Caki2 (cell line): ENCODE measurements around the gene CKAP2. TPM values are rescaled to one million over a fixed set of nuclear protein-coding genes. Genes with fewer than 3 reads are reported as not detected.
A peak's percentile ranks its signal among the peaks of the same experiment; 100 is the strongest.
"Not testable (repeated sequence)": the region's sequence is repeated elsewhere in the genome, so short reads cannot be mapped to it uniquely, and the experiment has no call there.

Source experiments
- DNase-seq: peaks from one replicate; pipeline ENCODE4 v3.0.0-alpha.2; 2015; ENCODE audit warnings: low read depth
- in situ Hi-C: cut with HindIII; loops from 2 replicates; pipeline ENCODE4 v1.10.0; 2016; ENCODE audit warnings: low sequenced_read_pairs, low pct_unique_long_range_greater_than_20kb, mixed read lengths
- total RNA-seq: library from RNA; depleted of rRNA; stranded (reverse); fragments of >200 nt; shearing (Covaris generic); gene quantifications from 2 replicates; pipeline ENCODE4 v1.2.3, GENCODE V29; 2014; ENCODE audit warnings: low replicate concordance; rRNA removed

The CKAP2 gene, protein sequence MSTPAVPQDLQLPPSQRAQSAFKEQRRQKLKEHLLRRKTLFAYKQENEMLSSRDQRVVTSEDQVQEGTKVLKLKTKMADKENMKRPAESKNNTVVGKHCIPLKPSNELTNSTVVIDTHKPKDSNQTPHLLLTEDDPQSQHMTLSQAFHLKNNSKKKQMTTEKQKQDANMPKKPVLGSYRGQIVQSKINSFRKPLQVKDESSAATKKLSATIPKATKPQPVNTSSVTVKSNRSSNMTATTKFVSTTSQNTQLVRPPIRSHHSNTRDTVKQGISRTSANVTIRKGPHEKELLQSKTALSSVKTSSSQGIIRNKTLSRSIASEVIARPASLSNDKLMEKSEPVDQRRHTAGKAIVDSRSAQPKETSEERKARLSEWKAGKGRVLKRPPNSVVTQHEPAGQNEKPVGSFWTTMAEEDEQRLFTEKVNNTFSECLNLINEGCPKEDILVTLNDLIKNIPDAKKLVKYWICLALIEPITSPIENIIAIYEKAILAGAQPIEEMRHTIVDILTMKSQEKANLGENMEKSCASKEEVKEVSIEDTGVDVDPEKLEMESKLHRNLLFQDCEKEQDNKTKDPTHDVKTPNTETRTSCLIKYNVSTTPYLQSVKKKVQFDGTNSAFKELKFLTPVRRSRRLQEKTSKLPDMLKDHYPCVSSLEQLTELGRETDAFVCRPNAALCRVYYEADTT
- total RNA-seq, result 24.1 and 26.5 TPM in 2 replicates

DNA sequence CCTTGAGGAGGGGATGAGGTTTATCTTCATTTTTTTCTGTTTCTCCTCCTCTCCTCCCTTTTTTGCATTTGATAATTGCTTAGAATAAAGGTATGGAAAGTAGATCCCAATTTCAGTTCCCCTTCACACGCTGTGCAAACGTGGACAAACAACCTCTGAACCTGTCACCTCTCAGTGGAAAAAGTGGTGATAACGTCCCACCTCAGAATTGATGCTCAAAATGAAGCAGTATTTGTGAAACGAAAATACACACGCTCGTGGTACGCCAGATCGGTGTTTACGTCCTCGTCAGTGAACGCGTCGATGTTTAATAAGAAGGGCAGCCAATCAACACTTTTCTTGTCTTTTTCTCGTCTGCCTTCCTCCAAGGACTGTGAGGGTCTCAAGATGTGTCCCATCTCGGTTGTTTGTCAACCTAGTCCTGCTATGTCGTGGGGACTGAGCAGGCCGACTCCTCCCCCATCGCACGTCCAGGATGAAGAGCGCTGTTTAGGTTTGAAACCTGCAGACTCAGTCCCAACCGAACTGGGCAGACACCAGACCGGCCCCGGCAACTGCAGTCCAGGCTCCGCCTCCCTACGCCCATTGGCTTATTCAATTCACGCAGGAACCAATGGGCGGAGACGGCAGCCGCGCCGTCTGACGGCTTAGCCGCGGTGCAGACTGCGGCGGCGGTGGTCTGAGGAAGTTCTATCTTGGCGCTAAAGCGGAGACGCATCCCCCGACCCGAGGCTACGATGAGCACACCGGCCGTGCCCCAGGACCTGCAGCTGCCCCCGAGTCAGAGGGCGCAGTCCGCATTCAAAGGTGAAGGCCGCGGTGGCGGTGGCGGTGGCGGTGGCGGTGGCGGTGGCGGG, at the start of gene CKAP2:
CKAP2 (plus strand) TSS at position 659 of the 857 bp plus-strand sequence; CDS start at position 738, 79 bp downstream.
- DNase-seq, result peak; percentile 91
- in situ Hi-C loops, result no loop called here

DNA sequence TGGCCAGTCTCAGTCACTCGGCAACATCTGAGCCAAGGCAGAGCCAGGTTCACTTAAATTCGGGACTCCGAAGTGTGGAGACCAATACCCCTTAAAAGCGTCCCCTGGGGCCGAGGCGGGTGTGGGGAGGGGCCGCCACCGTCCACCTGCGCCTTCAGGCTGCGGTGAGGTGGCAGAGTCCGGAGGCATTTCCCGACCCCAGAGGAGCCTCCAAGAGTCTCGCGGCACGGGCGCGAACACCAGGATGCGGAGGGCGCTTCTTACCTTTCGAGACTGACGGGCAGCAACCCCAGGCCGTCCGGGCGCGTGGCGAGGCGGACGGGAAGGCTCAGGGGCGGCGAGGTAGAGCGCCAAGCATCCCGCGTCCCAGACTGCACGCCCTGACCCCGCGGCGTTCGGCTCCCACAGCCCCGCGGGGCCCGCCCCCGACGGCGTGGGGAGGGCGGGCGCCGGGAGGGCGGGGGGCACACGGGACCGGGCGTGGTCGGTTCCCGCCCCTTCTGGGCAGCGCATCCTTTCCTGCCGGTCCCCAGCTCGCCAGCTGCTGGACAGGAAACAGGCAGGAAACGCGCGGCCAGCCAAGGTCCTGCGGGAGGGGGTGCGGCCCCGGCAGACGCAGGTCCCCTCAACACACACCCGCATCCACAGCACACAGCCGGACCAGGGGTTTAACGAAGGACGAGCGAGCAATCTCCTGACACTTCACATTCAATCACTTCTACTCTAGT, 49.3 kb upstream of the CKAP2 start, which contains the start of gene THSD1:
THSD1 (minus strand) TSS at position 406 of the 728 bp plus-strand sequence. CDS start 3,572 bp downstream, outside the sequence.
- in situ Hi-C loops, result no loop called here
- peak; percentile 66 for DNase-seq

DNA sequence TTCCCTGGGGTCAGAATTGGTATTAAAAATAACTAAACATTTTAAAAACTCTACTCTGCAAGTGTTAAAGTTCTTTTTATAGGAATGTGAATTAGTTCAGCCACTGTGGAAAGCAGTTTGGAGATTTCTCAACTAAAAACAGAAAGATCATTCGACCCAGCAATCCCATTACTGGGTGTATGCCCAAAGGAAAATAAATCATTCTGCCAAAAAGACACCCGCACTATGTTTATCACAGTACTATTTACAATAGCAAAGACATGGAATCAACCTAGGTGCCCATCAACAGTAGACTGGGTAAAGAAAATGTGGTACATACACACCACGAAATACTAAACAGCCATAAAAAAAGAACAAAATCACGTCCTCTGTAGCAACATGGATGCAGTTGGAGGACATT, 48.6 kb upstream of the CKAP2 start:
- in situ Hi-C loops, result no loop called here
- DNase-seq, result no peak

DNA sequence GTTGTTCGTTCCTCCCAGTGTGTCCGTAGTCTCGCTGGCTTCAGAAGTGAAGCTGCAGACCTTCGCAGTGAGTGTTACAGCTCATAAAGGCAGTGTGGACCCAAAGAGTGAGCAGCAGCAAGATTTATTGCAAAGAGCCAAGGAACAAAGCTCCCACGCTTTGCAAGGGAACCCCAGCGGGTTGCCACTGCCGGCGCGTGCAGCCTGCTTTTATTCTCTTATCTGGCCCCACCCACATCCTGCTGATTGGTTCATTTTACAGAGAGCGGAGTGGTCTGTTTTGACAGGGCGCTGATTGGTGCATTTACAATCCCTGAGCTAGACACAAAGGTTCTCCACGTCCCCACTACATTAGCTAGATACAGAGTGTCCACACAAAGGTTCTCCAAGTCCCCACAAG, 47.8 kb upstream of the CKAP2 start:
- in situ Hi-C loops, DNase-seq: not testable (repeated sequence)

DNA sequence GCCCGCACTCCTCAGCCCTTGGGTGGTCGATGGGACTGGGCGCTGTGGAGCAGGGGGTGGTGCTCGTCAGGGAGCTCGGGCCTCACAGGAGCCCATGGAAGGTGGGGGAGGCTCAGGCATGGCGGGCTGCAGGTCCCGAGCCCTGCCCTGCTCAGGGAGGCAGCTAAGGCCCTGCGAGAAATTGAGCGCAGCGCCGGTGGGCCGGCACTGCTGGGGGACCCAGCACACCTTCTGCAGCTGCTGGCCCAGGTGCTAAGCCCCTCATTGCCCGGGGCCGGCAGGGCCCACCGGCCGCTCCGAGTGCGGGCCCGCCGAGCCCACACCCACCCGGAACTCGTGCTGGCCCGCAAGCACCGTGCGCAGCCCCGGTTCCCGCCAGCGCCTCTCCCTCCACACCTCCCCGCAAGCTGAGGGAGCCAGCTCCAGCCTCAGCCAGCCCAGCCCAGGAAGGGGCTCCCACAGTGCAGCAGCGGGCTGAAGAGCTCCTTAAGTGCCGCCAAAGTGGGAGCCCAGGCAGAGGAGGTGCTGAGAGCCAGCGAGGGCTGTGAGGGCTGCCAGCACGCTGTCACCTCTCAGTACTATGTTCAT, 47.1 kb upstream of the CKAP2 start:
- DNase-seq, in situ Hi-C loops: not testable (repeated sequence)

DNA sequence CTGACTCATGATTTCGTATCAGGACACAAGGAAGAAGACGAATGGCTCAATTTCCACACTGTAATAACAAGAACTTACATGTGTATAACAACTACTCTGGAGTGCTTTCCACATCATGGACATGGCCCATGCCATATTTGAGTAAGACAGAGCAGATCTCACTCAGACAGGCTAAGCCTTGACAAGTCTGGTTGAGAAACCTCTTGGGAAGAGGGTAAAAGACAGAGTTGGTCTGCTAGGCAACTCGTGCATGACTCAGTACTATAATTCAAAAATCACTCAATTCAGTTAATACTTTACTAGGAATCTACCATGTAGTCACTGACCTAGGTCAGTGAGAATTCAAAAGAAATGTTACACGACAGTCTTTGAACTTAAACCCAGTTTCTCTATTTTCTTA, 43.6 kb upstream of the CKAP2 start:
- peak; percentile 85 for DNase-seq
- in situ Hi-C loops, result no loop called here

DNA sequence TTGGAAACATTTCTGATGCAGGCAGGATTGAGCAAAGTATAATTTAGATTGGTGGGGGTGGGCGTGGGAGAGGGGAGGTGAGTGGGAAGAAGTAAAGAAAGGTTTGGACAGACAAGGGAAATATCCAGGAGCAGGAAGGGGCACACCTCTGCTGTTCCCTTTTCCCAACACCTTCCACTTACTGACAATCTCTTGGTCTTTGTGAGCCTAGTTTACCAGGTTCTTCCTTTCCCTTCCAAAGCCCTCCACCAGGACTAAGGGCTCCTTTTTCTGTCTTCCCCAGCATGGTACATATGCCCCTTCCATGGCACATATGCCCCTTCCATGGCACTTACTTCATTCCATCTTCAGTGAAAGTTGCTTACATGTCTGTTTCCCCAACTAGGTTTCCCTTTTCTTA, 43.1 kb upstream of the CKAP2 start:
- in situ Hi-C loops, result no loop called here
- no peak for DNase-seq

DNA sequence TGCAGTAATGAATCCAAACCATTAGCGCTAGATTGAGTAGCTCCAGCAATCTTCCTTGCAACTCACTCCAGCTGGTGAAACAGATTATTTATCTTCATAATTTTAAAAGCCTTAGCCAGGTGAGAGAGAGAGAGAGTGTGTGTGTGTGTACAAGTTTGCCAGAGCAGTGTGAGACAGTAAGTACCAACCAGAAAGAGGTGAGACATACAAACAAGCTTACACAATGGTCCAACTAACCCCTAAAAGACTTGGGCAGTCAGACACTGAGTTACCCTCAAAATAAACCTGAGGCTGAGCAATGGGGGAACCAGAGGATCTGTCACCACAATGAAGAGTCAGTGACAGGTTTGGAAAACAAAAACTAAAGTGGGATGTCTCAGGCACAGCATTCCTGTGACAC, 41.2 kb upstream of the CKAP2 start:
- no peak for DNase-seq
- in situ Hi-C loops, result no loop called here

DNA sequence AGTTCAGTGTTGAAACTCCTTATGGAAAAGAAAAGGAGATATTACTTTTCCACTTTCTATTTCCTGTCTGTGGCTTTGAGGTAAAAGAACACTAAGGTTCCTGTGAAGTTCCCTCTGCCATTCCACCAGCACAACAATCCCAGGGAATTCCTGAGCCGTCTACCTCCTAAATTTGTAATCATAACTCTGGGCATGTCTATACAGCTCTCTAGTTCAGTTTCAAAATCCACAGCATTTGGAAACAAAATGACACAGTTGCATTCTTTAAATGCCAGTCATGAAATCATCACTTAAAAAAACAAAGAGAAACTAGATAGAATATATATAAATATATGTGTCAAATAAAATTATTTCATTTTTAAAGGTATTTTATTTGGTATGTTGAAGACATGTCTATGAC, 40.3 kb upstream of the CKAP2 start:
- in situ Hi-C loops, result no loop called here
- DNase-seq, result no peak

DNA sequence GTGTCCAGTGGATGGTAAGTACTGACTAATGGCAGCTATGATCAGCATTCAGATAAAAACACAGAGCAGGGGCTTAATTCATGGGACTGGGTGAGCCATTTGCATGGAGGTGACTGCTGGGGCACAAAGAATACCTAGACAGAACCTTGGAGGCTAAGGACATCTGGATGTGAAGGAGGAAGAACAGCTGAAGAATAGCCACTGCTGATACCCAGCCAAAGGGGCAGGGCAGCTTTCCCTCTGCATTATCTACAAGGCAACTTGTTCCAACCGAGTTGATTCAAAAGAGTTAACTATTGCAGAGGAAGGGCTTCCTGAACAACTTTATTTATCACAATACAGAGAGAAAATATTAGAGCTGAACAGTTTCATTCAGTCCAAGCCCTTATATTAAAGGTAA, 36.2 kb upstream of the CKAP2 start:
- DNase-seq, result no peak
- in situ Hi-C loops, result no loop called here

DNA sequence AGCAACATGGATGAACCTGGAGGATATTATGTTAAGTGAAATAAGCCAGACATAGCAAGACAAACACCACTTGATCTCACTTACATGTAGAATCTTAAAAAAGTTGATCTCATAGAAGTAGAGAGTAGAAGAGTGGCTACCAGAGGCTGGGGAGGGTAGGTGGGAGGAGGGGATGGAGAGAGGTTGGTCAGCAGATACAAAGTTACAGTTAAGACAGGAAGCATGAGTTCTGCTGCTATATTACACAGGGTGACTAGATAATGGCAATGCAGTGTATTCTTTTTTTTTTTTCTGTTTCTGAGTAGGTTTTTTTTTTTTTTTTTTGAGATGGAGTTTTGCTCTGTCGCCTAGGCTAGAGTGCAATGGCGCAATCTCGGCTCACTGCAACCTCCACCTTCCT, 34.1 kb upstream of the CKAP2 start:
- no peak for DNase-seq
- in situ Hi-C loops, result no loop called here

DNA sequence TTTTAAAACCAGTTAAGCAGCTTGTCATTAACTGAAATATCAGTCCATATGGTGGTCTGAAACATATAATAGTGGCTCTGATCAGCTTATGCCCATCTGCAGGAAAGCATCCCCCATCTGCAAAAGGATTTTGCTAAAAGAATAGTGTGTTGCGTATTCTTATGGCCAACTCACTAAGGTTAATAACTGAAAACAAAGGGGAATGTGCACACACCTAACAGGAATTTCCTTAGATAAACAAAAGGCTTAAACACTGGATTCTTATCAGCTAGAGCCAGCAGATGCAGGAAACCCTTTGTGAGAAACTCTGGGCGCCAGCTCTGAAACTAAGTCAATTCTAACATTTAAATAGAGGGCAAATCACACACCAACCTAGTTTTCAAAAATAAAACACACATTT, 27.0 kb upstream of the CKAP2 start:
- peak; percentile 25 for DNase-seq
- in situ Hi-C loops, result no loop called here

DNA sequence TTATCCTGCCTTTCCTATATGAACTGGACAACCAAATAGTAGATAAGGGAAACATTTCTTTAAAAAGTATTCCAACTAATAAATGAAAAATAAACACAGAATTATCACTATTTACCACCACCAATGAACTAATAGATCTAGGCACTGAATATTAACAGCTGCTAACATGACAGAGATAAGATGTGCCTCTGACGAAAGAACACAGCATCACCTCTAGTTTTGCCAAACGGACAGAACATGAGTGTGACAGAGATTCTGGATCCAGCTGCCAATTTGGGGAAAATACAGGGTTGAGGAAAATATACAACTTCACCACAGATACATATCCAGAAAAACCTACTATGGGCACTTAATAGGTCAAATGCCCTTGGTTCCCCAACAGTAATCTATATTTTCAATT, 22.8 kb upstream of the CKAP2 start:
- DNase-seq, result no peak
- in situ Hi-C loops, result no loop called here

DNA sequence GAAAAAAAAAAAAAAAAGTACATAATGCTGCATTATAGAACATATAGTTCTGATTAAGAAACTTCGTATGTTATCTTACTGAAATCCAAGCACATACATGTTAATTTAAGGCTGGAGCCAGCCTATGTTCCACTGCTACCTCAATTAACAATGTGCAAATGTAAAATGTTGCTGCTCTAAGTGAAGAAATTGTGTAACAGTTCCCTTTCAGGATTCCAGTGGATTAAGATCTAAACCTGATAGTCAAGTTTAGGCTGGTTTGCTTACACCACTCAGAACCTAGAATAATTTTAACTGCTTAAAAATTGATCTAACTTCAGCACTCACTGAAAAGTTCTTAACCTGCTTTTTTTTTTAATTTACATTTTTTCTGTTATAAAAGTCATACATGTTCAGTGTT, 9.0 kb upstream of the CKAP2 start:
- no peak for DNase-seq
- in situ Hi-C loops, result no loop called here

DNA sequence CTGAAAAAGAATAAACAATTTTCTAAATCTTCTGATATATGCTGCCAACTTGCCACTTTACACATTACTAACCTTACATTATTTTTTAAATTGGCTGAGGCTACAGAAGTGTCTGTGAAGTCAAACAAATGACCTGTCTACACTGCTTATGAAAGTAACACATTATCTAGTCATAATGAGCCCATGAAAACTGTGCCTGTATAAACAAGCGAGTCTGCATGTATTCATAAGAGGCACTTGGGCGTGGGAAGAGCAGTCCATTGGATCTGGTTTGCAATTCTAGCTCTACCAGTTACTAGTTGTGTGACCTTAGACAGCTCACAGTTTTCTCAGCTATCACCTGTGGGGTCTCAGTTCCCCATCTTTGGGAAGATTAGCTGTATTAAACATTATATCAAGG, 7.9 kb upstream of the CKAP2 start:
- in situ Hi-C loops, result no loop called here

DNA sequence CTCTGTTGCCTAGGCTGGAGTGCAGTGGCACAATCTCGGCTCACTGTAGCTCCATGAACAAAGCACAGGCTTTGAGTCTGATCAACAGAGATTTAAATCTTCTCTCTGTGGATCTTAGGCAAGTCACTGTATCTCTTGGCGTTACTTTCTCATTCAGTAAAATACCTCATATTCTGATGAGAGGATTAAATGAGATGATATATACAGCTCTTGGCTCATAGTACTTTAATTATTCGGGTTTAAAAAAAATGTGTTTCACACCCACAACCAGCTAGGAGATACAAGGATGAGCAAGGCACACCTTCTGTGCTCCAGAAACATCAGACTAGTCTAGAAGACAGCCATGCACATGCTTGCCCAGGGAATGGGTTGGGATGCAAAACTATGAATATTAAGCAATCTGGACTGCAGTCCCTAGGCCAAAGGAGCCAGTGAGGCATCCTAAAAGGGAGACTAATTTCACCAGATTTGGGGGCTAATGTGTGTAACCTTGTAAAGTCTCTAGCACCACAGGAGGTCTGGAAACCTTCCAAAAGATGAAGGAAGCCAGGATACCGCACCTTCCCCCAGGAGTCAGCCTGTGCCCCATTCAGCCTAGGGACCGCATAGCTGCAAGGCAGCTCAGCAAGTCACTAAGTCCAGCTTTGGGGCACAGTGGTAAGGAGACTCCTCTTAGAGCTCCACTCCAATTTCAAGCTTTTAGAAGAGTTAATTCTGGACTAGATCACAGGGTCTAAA, 7.3 kb upstream of the CKAP2 start:
- in situ Hi-C loops, result no loop called here
- DNase-seq, result no peak

More for the DNA sequence above, 7.9 kb upstream of the CKAP2 start:
- DNase-seq, result no peak

DNA sequence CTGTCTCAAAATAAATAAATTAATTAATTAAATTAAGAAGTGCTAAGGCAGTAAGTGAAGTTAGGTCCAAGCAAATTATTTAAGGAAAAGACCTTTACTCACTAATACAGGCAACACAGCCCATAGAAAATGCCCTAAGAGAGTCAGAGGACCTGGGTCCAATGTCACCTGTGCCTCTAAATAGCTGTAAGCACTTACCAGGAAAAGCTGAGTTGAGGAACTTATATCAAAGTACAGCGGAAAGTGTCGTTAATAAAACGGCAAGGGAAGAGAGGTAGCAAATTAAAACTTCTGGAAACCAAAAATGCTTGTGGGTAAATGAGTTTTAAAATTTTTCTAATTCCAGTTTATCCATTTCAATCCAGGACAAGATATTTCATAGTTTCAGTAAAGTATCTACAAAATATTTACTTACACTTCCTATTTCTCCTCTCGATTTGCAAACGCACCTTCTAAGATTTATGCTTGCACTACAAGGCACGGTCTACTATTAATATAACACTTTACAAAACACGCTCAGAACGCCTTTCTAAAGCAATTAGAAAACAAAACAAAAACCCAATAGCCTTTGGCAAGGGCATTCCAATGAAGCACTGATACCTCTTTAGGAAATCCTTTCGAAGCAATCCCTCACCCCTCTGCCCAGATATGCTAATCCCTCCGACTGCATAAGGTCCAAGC, 5.8 kb upstream of the CKAP2 start:
- in situ Hi-C loops, result no loop called here
- DNase-seq, result no peak
